Astrocyte (in vitro differentiated cells and primary cell): ENCODE results near the gene SLC27A3. TPM values are rescaled to one million over a fixed set of nuclear protein-coding genes. Genes with fewer than 3 reads are reported as not detected.

Experiments used
- DNase-seq: peaks from one replicate; pipeline ENCODE4 v3.0.0-alpha.2; 2010; ENCODE audit warnings: low read depth
- FAIRE-seq: peaks from 2 replicates; lab custom pipeline; 2011; peaks lifted over from hg19 to GRCh38; lab: Jason Lieb, UNC
- H2AFZ ChIP-seq: 2 replicates; pipeline ENCODE4 v1.6.0; 2012; ENCODE audit warnings: low read depth, low read length, inconsistent platforms
- H3K27ac ChIP-seq: 2 replicates; pipeline ENCODE4 v1.5.1; 2011; ENCODE audit warnings: low read depth, low read length, inconsistent platforms
- H3K27me3 ChIP-seq: 2 replicates; pipeline ENCODE4 v1.6.0; 2011; ENCODE audit warnings: low read length, inconsistent platforms; ENCODE audit not compliant: insufficient read depth
- H3K36me3 ChIP-seq: 2 replicates; pipeline ENCODE4 v1.5.1; 2011; ENCODE audit warnings: low read length, inconsistent platforms; ENCODE audit not compliant: insufficient read depth
- H3K4me1 ChIP-seq: 2 replicates; pipeline ENCODE4 v1.5.1; 2011; ENCODE audit warnings: low read length, inconsistent platforms; ENCODE audit not compliant: insufficient read depth
- H3K4me2 ChIP-seq: 2 replicates; pipeline ENCODE4 v1.6.0; 2012; ENCODE audit warnings: low read length, inconsistent platforms
- H3K4me3 ChIP-seq: 2 replicates; pipeline ENCODE4 v1.5.1; 2011; ENCODE audit warnings: low read depth, mild to moderate bottlenecking, low read length, inconsistent platforms; ENCODE audit not compliant: insufficient read depth
- H3K79me2 ChIP-seq: 2 replicates; pipeline ENCODE4 v1.6.0; 2012; ENCODE audit warnings: mild to moderate bottlenecking, low read length, inconsistent platforms; ENCODE audit not compliant: insufficient read depth
- H3K9ac ChIP-seq: 2 replicates; pipeline ENCODE4 v1.6.0; 2012; ENCODE audit warnings: mild to moderate bottlenecking, low read length, inconsistent platforms
- H3K9me3 ChIP-seq: 2 replicates; pipeline ENCODE4 v1.5.1; 2012; ENCODE audit warnings: low read depth, mild to moderate bottlenecking, low read length, inconsistent platforms; ENCODE audit not compliant: insufficient read depth
- H4K20me1 ChIP-seq: 2 replicates; pipeline ENCODE4 v1.6.0; 2012; ENCODE audit warnings: low read length, inconsistent platforms; ENCODE audit not compliant: insufficient read depth
- H3K27ac Mint-ChIP-seq: one replicate; pipeline ENCODE4 v1.8.0; 2021; ENCODE audit warnings: mild to moderate bottlenecking, mixed read lengths; ENCODE audit not compliant: unreplicated experiment
- H3K27me3 Mint-ChIP-seq: one replicate; pipeline ENCODE4 v1.8.0; 2021; ENCODE audit warnings: low read depth, mixed read lengths; ENCODE audit not compliant: unreplicated experiment
- H3K36me3 Mint-ChIP-seq: one replicate; pipeline ENCODE4 v1.8.0; 2021; ENCODE audit warnings: low read depth, mixed read lengths; ENCODE audit not compliant: unreplicated experiment
- H3K4me1 Mint-ChIP-seq: one replicate; pipeline ENCODE4 v1.8.0; 2021; ENCODE audit warnings: low read depth, mixed read lengths; ENCODE audit not compliant: unreplicated experiment
- H3K4me3 Mint-ChIP-seq: one replicate; pipeline ENCODE4 v1.8.0; 2021; ENCODE audit warnings: mild to moderate bottlenecking, moderate library complexity, mixed read lengths; ENCODE audit not compliant: unreplicated experiment
- H3K9me3 Mint-ChIP-seq: one replicate; pipeline ENCODE4 v1.8.0; 2021; ENCODE audit warnings: mild to moderate bottlenecking, mixed read lengths; ENCODE audit not compliant: unreplicated experiment
- EZH2 ChIP-seq: IDR thresholded peaks from 2 replicates; pipeline ENCODE4 v1.6.1; 2012; ENCODE audit warnings: mild to moderate bottlenecking, low read length, inconsistent platforms; ENCODE audit not compliant: insufficient read depth
- total RNA-seq: library from RNA; stranded (reverse); gene quantifications from 2 replicates; pipeline ENCODE4 v1.2.1, GENCODE V29; 2021
- TF ChIP-seq, protein P1 (sequence below): IDR thresholded peaks from 2 replicates; pipeline ENCODE4 v1.5.1; 2011; ENCODE audit warnings: low read depth, mild to moderate bottlenecking, inconsistent platforms, low read length, moderate library complexity; ENCODE audit not compliant: insufficient read depth

SLC27A3 gene
- total RNA-seq, 1 donor from 2014 or later = 5.9 TPM

DNA sequence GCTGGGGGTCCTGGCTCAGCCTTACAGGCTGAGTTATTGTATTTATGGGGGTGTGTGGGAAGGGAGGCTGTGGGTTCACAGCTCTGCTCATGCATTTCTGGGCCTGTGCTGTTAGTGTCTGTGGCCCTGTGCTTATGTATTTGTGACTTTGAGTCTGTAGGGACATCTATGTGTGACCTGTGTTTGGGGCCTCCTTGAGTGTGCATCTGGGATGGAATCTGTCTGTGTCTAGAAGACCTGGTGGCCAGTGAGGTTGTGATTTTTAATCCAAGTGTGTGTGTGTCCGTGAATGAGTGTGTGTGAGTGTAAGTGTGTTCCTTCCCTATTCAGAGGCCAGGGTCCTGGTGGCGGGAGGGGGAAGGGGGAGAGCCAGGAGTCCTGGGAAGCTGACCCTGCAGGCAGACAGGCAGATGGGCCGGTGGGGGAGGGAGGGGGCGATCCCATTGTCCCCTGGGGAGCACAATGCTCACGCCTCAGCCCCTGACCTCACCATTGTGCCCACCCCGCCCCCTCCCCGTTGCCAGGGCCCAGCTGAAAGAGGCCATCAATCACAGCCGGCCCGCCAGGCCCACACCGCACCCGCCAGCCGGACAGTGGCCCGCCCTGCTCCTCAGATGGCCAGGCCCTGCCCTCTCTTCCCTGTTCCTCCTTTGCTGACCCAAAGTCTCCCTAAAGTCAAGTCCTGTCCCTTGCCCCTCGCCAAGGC is 19.6 kb downstream of the SLC27A3 start:
- Histone ChIP-seq H3K4me1 (peaks cover 16% of the 10 kb centered on the region), H4K20me1 (peaks cover 4% of the 10 kb centered on the region), H3K9ac (no peak overlapping the region), H3K36me3 (no peaks in the 10 kb centered on the region), H2AFZ (no peak overlapping the region), H3K4me3 (no peak overlapping the region), H3K27me3 (no peaks in the 10 kb centered on the region), H3K79me2 (no peaks in the 10 kb centered on the region), H3K27ac (no peak overlapping the region), H3K9me3 (no peaks in the 10 kb centered on the region), H3K4me2 (no peak overlapping the region)
- no peak for FAIRE-seq
- DNase-seq = no peak
- Mint-ChIP-seq H3K4me1 (peaks cover 6% of the 10 kb centered on the region), H3K4me3 (no peak overlapping the region), H3K27me3 (peaks cover 7% of the 10 kb centered on the region), H3K36me3 (no peaks in the 10 kb centered on the region), H3K9me3 (no peaks in the 10 kb centered on the region), H3K27ac (no peak overlapping the region)
- TF ChIP-seq, protein P1, sequence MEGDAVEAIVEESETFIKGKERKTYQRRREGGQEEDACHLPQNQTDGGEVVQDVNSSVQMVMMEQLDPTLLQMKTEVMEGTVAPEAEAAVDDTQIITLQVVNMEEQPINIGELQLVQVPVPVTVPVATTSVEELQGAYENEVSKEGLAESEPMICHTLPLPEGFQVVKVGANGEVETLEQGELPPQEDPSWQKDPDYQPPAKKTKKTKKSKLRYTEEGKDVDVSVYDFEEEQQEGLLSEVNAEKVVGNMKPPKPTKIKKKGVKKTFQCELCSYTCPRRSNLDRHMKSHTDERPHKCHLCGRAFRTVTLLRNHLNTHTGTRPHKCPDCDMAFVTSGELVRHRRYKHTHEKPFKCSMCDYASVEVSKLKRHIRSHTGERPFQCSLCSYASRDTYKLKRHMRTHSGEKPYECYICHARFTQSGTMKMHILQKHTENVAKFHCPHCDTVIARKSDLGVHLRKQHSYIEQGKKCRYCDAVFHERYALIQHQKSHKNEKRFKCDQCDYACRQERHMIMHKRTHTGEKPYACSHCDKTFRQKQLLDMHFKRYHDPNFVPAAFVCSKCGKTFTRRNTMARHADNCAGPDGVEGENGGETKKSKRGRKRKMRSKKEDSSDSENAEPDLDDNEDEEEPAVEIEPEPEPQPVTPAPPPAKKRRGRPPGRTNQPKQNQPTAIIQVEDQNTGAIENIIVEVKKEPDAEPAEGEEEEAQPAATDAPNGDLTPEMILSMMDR = no peak
- no peak for TF ChIP-seq EZH2

GRCh38 chr1:153795330-153795837 is 20.2 kb downstream of the SLC27A3 start:
- Histone ChIP-seq H3K27ac (no peak overlapping the region), H3K4me2 (no peak overlapping the region), H3K9me3 (no peaks in the 10 kb centered on the region), H3K36me3 (no peaks in the 10 kb centered on the region), H3K4me3 (no peak overlapping the region), H3K79me2 (no peaks in the 10 kb centered on the region), H3K4me1 (peaks cover 12% of the 10 kb centered on the region), H3K9ac (no peak overlapping the region), H2AFZ (no peak overlapping the region), H3K27me3 (no peaks in the 10 kb centered on the region), H4K20me1 (peaks cover 4% of the 10 kb centered on the region)
- peaks cover 6% of the 10 kb centered on the region for H3K4me1 Mint-ChIP-seq
- no peaks in the 10 kb centered on the region for H3K9me3 Mint-ChIP-seq
- TF ChIP-seq, protein P1 = no peak
- TF ChIP-seq EZH2 = no peak
- H3K27ac Mint-ChIP-seq = no peak overlapping the region
- H3K4me3 Mint-ChIP-seq = no peak overlapping the region
- peaks cover under 1% of the 10 kb centered on the region for H3K27me3 Mint-ChIP-seq
- FAIRE-seq (no peak), DNase-seq (no peak)
- H3K36me3 Mint-ChIP-seq = no peaks in the 10 kb centered on the region
